Measurements from ENCODE around the gene SLC6A16.

Gene SLC6A16

DNA sequence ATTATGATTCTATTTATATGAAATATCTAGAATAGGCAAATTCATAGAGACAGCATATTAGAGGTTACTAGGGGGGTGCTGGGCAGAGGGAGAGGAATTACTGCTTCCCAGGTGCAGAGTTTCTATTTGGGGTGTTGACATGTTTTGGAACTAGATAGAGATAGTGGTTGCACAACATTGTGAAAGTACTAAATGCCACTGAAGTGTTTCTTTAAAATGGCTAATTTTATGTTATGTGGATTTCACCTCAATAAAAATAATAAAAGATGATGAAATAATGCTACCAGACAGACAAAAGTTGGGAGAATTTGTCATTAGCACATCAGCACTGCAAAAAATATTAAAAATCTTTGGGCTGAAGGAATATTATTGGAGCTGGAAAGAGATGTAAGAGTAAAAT lies 63.4 kb downstream of the SLC6A16 start:
- H3K9me3 ChIP-seq (ENCODE audit: insufficient read depth, low read depth, low read length) = peaks cover 3% of the 10 kb centered on the region; the same call in 1 of the 2 replicates
- H3K4me3 ChIP-seq (ENCODE audit: low read length, poor library complexity, severe bottlenecking) = no peak overlapping the region
- H3K9me2 ChIP-seq (replicated peaks; ENCODE audit: low read depth, low read length) = no peaks in the 10 kb centered on the region
- no peaks in the 10 kb centered on the region for H3K79me2 ChIP-seq (ENCODE audit: insufficient read depth, low read length)
- H3K36me3 ChIP-seq (ENCODE audit: insufficient read depth, low read length) = no peaks in the 10 kb centered on the region
- TF ChIP-seq EZH2phosphoT487 (IDR thresholded peaks at IDR 0.05; ENCODE audit: borderline replicate concordance) = no peak
- TF ChIP-seq CTCF (conservative IDR thresholded peaks at IDR 0.05; ENCODE audit: low read length) = no peak
- no peaks in the 10 kb centered on the region for H3K4me1 ChIP-seq (ENCODE audit: insufficient read depth, low read length, poor library complexity, severe bottlenecking)
- no peak overlapping the region for H2AFZ ChIP-seq (ENCODE audit: low read length)
- no peaks in the 10 kb centered on the region for H3F3A ChIP-seq (ENCODE audit: low read depth)
- no peak overlapping the region for H3K9ac ChIP-seq (ENCODE audit: low read depth, low read length, poor library complexity, severe bottlenecking)
- no peaks in the 10 kb centered on the region for H4K20me1 ChIP-seq (ENCODE audit: insufficient read depth, low read length, poor library complexity, severe bottlenecking)
- H3K4me2 ChIP-seq (ENCODE audit: low read depth, low read length, poor library complexity, severe bottlenecking) = no peak overlapping the region
- H3K27me3 ChIP-seq (ENCODE audit: insufficient read depth, low read length, poor library complexity, severe bottlenecking) = no peaks in the 10 kb centered on the region

GRCh38 chr19:49256691-49257090 lies 68.3 kb downstream of the SLC6A16 start:
- H3K36me3 ChIP-seq (ENCODE audit: insufficient read depth, low read length) = no peaks in the 10 kb centered on the region
- TF ChIP-seq CTCF (conservative IDR thresholded peaks at IDR 0.05; ENCODE audit: low read length) (no peak), EZH2phosphoT487 (IDR thresholded peaks at IDR 0.05; ENCODE audit: borderline replicate concordance) (no peak)
- no peaks in the 10 kb centered on the region for H3K27me3 ChIP-seq (ENCODE audit: insufficient read depth, low read length, poor library complexity, severe bottlenecking)
- no peaks in the 10 kb centered on the region for H3K9me2 ChIP-seq (replicated peaks; ENCODE audit: low read depth, low read length)
- no peak overlapping the region for H3K4me3 ChIP-seq (ENCODE audit: low read length, poor library complexity, severe bottlenecking)
- no peak overlapping the region for H2AFZ ChIP-seq (ENCODE audit: low read length)
- H3K9ac ChIP-seq (ENCODE audit: low read depth, low read length, poor library complexity, severe bottlenecking) = no peak overlapping the region
- H3K9me3 ChIP-seq (ENCODE audit: insufficient read depth, low read depth, low read length) = no peaks in the 10 kb centered on the region; the same call in 1 of the 2 replicates
- H3K4me1 ChIP-seq (ENCODE audit: insufficient read depth, low read length, poor library complexity, severe bottlenecking) = no peaks in the 10 kb centered on the region
- H3F3A ChIP-seq (ENCODE audit: low read depth) = no peaks in the 10 kb centered on the region
- H4K20me1 ChIP-seq (ENCODE audit: insufficient read depth, low read length, poor library complexity, severe bottlenecking) = no peaks in the 10 kb centered on the region
- H3K4me2 ChIP-seq (ENCODE audit: low read depth, low read length, poor library complexity, severe bottlenecking) = no peak overlapping the region
- no peaks in the 10 kb centered on the region for H3K79me2 ChIP-seq (ENCODE audit: insufficient read depth, low read length)

GRCh38 chr19:49255674-49256073 lies 69.3 kb downstream of the SLC6A16 start:
- Histone ChIP-seq H3K4me3 (ENCODE audit: low read length, poor library complexity, severe bottlenecking) (no peak overlapping the region), H3K9me3 (ENCODE audit: insufficient read depth, low read depth, low read length) (no peaks in the 10 kb centered on the region; the same call in 1 of the 2 replicates), H4K20me1 (ENCODE audit: insufficient read depth, low read length, poor library complexity, severe bottlenecking) (no peaks in the 10 kb centered on the region), H3K4me1 (ENCODE audit: insufficient read depth, low read length, poor library complexity, severe bottlenecking) (no peaks in the 10 kb centered on the region), H3K9ac (ENCODE audit: low read depth, low read length, poor library complexity, severe bottlenecking) (no peak overlapping the region), H3K79me2 (ENCODE audit: insufficient read depth, low read length) (no peaks in the 10 kb centered on the region), H3K27me3 (ENCODE audit: insufficient read depth, low read length, poor library complexity, severe bottlenecking) (no peaks in the 10 kb centered on the region), H2AFZ (ENCODE audit: low read length) (no peak overlapping the region), H3K4me2 (ENCODE audit: low read depth, low read length, poor library complexity, severe bottlenecking) (no peak overlapping the region), H3K9me2 (replicated peaks; ENCODE audit: low read depth, low read length) (no peaks in the 10 kb centered on the region), H3F3A (ENCODE audit: low read depth) (no peaks in the 10 kb centered on the region), H3K36me3 (ENCODE audit: insufficient read depth, low read length) (no peaks in the 10 kb centered on the region)
- TF ChIP-seq CTCF (conservative IDR thresholded peaks at IDR 0.05; ENCODE audit: low read length) (no peak), EZH2phosphoT487 (IDR thresholded peaks at IDR 0.05; ENCODE audit: borderline replicate concordance) (no peak)
